ENCODE data around the gene XRCC3.

The XRCC3 gene

DNA sequence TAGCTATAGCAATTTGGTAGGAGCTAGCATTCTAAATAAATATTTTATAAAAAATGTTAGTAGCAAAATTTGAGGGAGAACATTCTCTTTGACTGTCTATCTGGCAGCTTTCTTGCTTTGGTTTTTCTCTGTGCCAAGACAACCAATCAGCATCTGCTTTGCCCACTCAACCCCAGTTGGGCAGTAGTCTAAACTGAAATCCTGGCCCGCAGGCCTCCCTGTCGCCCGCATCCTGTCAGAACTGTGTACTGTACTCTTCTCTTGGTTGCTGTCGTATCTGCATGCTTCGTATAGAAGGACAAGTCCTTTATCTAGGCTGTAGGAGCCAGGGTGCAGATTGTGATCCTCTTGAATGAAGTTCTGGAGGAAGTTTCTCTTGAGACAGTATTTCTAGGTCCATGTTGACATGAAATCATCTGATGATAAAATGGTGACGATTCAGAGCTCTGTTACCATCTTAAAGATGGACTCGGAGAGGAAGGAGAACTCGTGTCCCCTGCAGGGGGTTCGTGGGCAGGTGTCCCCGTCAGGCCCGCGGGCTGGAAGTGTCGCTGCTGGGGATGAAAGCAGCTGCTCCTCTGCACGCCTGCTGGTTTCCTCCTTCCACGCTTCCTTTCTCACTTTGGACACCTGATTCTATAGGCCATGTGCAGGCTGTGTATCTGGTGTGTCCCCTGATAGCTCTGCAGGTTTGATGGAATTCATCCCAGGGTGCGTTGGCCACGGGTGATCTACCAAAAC is 34.6 kb downstream of the XRCC3 start:
- Histone ChIP-seq H3K27me3 (ENCODE audit: low read length) (no peaks in the 10 kb centered on the region), H3K27ac (ENCODE audit: low read depth, low read length) (no peak overlapping the region), H3F3A (ENCODE audit: insufficient read depth) (peaks cover 10% of the 10 kb centered on the region; the same call in 1 of the 2 replicates), H3K9me3 (ENCODE audit: insufficient read depth, low read length) (no peaks in the 10 kb centered on the region), H3K9ac (ENCODE audit: low read length) (no peak overlapping the region), H3K36me3 (ENCODE audit: low read length) (0 out of 2 replicates have a peak, but pooled peaks cover 8% of the 10 kb centered on the region), H3K4me3 (ENCODE audit: insufficient read depth, low read length, poor library complexity, severe bottlenecking) (no peak overlapping the region), H4K20me1 (ENCODE audit: low read depth, low read length) (no peaks in the 10 kb centered on the region), H3K4me2 (ENCODE audit: low read depth, low read length, poor library complexity, severe bottlenecking) (no peak overlapping the region), H2AFZ (ENCODE audit: low read depth, low read length, severe bottlenecking) (no peak overlapping the region), H3K79me2 (ENCODE audit: insufficient read depth, low read length) (no peaks in the 10 kb centered on the region), H3K9me2 (replicated peaks; ENCODE audit: insufficient read depth, low read length) (no peaks in the 10 kb centered on the region)
- no peak for TF ChIP-seq EZH2phosphoT487 (conservative IDR thresholded peaks at IDR 0.05; ENCODE audit: low read length)
- TF ChIP-seq, protein P1, sequence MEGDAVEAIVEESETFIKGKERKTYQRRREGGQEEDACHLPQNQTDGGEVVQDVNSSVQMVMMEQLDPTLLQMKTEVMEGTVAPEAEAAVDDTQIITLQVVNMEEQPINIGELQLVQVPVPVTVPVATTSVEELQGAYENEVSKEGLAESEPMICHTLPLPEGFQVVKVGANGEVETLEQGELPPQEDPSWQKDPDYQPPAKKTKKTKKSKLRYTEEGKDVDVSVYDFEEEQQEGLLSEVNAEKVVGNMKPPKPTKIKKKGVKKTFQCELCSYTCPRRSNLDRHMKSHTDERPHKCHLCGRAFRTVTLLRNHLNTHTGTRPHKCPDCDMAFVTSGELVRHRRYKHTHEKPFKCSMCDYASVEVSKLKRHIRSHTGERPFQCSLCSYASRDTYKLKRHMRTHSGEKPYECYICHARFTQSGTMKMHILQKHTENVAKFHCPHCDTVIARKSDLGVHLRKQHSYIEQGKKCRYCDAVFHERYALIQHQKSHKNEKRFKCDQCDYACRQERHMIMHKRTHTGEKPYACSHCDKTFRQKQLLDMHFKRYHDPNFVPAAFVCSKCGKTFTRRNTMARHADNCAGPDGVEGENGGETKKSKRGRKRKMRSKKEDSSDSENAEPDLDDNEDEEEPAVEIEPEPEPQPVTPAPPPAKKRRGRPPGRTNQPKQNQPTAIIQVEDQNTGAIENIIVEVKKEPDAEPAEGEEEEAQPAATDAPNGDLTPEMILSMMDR (IDR thresholded peaks at IDR 0.05; ENCODE audit: insufficient read depth, low read length, poor library complexity, severe bottlenecking) = no peak

DNA sequence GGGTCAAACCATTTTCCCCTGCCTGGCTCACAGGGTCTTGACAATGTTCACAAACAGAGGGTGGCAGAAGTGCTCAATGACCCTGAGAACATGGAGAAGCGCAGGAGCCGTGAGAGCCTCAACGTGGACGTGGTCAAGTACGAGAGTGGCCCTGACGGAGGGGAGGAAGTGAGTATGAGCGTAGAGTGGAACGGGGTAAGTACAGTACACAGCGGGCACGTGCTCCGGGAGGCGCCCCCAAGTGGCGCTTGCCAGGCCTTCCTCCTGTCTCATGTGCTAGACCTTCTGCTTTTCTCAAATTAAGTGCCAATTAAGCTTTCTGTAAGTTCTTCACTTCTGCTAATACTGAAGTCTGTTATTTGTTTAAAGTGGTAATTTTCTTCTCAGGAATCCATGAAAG is 35.9 kb downstream of the XRCC3 start:
- peak overlapping the region; percentile 49 for H2AFZ ChIP-seq (ENCODE audit: low read depth, low read length, severe bottlenecking)
- H4K20me1 ChIP-seq (ENCODE audit: low read depth, low read length) = no peaks in the 10 kb centered on the region
- H3K36me3 ChIP-seq (ENCODE audit: low read length) = peaks cover 12% of the 10 kb centered on the region
- peak overlapping the region; percentile 38 for H3K27ac ChIP-seq (ENCODE audit: low read depth, low read length)
- H3K4me3 ChIP-seq (ENCODE audit: insufficient read depth, low read length, poor library complexity, severe bottlenecking) = no peak overlapping the region
- H3K9me3 ChIP-seq (ENCODE audit: insufficient read depth, low read length) = no peaks in the 10 kb centered on the region
- TF ChIP-seq, protein P1 (IDR thresholded peaks at IDR 0.05; ENCODE audit: insufficient read depth, low read length, poor library complexity, severe bottlenecking) = peak; percentile 73
- TF ChIP-seq EZH2phosphoT487 (conservative IDR thresholded peaks at IDR 0.05; ENCODE audit: low read length) = no peak
- peaks cover 10% of the 10 kb centered on the region; the same call in 1 of the 2 replicates for H3F3A ChIP-seq (ENCODE audit: insufficient read depth)
- no peaks in the 10 kb centered on the region for H3K9me2 ChIP-seq (replicated peaks; ENCODE audit: insufficient read depth, low read length)
- H3K4me2 ChIP-seq (ENCODE audit: low read depth, low read length, poor library complexity, severe bottlenecking) = peak overlapping the region; percentile 32
- no peaks in the 10 kb centered on the region for H3K27me3 ChIP-seq (ENCODE audit: low read length)
- H3K9ac ChIP-seq (ENCODE audit: low read length) = 0 out of 2 replicates have a peak overlapping the region, but pooled peaks have one; percentile 0
- H3K79me2 ChIP-seq (ENCODE audit: insufficient read depth, low read length) = no peaks in the 10 kb centered on the region

DNA sequence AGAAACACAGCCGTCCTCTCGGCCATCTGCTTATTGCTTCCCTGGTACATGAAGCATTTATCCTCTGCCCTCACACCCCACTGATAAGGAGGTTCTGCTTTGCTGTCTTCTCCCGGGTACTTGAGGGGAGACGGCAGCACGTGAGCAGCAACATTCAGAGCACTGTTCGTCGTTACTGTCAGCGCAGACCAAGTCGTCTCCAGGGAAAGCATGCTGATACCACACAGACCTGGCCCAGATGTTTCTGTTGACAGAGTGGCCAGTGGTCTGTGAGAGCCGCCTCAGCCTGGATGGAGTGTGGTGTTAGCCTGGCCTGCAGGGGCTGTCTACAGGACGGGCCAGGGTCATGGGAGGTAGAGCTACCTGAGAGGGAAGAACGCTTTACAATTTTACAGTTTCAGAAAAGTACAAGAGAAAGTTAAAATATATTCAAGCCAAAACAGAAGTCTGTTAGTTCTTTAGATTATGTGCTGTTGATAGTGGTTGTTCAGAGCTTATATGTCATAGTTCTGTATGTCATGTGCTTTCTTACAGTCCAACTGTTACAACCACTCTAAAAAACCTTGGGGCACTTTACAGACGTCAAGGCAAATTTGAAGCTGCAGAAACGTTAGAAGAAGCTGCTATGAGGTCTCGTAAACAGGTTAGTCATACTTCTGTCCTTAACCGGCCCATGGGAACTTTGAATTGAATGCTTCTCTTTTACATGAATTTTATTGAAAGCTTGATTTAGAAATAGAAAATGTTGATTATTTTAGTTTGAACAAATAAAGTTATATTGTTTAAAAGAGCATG is 38.2 kb downstream of the XRCC3 start:
- Histone ChIP-seq H3K4me3 (ENCODE audit: insufficient read depth, low read length, poor library complexity, severe bottlenecking) (no peak overlapping the region), H3K4me2 (ENCODE audit: low read depth, low read length, poor library complexity, severe bottlenecking) (no peak overlapping the region), H3K27ac (ENCODE audit: low read depth, low read length) (no peak overlapping the region), H3K9me3 (ENCODE audit: insufficient read depth, low read length) (no peaks in the 10 kb centered on the region), H2AFZ (ENCODE audit: low read depth, low read length, severe bottlenecking) (no peak overlapping the region), H3K9ac (ENCODE audit: low read length) (no peak overlapping the region), H3K27me3 (ENCODE audit: low read length) (no peaks in the 10 kb centered on the region), H3K9me2 (replicated peaks; ENCODE audit: insufficient read depth, low read length) (no peaks in the 10 kb centered on the region), H3K36me3 (ENCODE audit: low read length) (peaks cover 17% of the 10 kb centered on the region), H3F3A (ENCODE audit: insufficient read depth) (peaks cover 10% of the 10 kb centered on the region; the same call in 1 of the 2 replicates), H4K20me1 (ENCODE audit: low read depth, low read length) (no peaks in the 10 kb centered on the region), H3K79me2 (ENCODE audit: insufficient read depth, low read length) (no peaks in the 10 kb centered on the region)
- no peak for TF ChIP-seq EZH2phosphoT487 (conservative IDR thresholded peaks at IDR 0.05; ENCODE audit: low read length)
- TF ChIP-seq, protein P1 (IDR thresholded peaks at IDR 0.05; ENCODE audit: insufficient read depth, low read length, poor library complexity, severe bottlenecking) = no peak

Data from SU-DHL-6 (cell line).